ENCODE results near the gene CCDC92. TPM values are rescaled to one million over a fixed set of nuclear protein-coding genes. Genes with fewer than 3 reads are reported as not detected.

The CCDC92 gene
- polyA plus RNA-seq, 1 of the 3 experiments (the other 2 are of a cell fraction), result 53.5 TPM

- CTCF ChIA-PET, result interaction anchor here (1.2 to 1.8 kb wide), 2 partner anchors 23 to 24 kb away, joined by 3 to 5 read pairs; no protein-coding TSS in a partner anchor
- peaks cover 3 to 5% of the 10 kb centered on the region in 2 experiments for H3K36me3 ChIP-seq (replicated peaks in 1 of 2; ENCODE audit: control insufficient read depth in 1 of 2, insufficient read depth in 2 of 2, low read length in 1 of 2)
- H3K9me2 ChIP-seq, result no peaks in the 10 kb centered on the region
- no peak overlapping the region for H3K27ac ChIP-seq (ENCODE audit: low read depth in 2 of 2, low read length in 1 of 2)
- POLR2A ChIA-PET, result interaction anchor here (1.1 kb wide), 1 partner anchor 11 kb away, joined by 3 read pairs; no protein-coding TSS in a partner anchor
- TF ChIP-seq GATA2 (CRISPR knock-in tag; IDR thresholded peaks at IDR 0.05) (no peak), JUND (IDR thresholded peaks at IDR 0.05) (no peak), GABPA (IDR thresholded peaks at IDR 0.05; ENCODE audit: low read depth) (no peak), USF1 (IDR thresholded peaks at IDR 0.05; ENCODE audit: borderline replicate concordance, low read depth) (no peak), FOSL2 (IDR thresholded peaks at IDR 0.05; ENCODE audit: borderline replicate concordance, low read depth) (no peak), RAD21 (IDR thresholded peaks at IDR 0.05; ENCODE audit: low read length) (no peak), SIN3A (IDR thresholded peaks at IDR 0.05; ENCODE audit: borderline replicate concordance, low read depth, low read length) (no peak), REST (IDR thresholded peaks at IDR 0.05; ENCODE audit: low read depth, low read length) (no peak), PBX3 (IDR thresholded peaks at IDR 0.05) (no peak), EZH2phosphoT487 (IDR thresholded peaks at IDR 0.05; ENCODE audit: borderline replicate concordance, low read depth) (no peak), IRF3 (IDR thresholded peaks at IDR 0.05; ENCODE audit: low read depth, low read length) (no peak), POLR2AphosphoS5 (IDR thresholded peaks at IDR 0.05; ENCODE audit: low read depth, low read length) (no peak)
- peaks cover 0 to 19% of the 10 kb centered on the region in 2 experiments; a peak in 2 of 4 replicates for H3K4me1 ChIP-seq (ENCODE audit: control insufficient read depth in 1 of 2, insufficient read depth in 2 of 2, low read depth in 1 of 2, low read length in 1 of 2)
- no peak overlapping the region for H3K9ac ChIP-seq
- 80% methylated on average over 4 of the region's 4 CpGs for WGBS (ENCODE audit: low lambda C conversion rate)
- H2AFZ ChIP-seq (ENCODE audit: low read depth), result no peak overlapping the region
- DNase-seq, result no peak
- peaks cover 51% of the 10 kb centered on the region for H3K79me2 ChIP-seq (ENCODE audit: insufficient read depth)
- no peak overlapping the region for H3K4me2 ChIP-seq
- H3F3A ChIP-seq (replicated peaks; ENCODE audit: insufficient read depth), result no peaks in the 10 kb centered on the region
- H3K9me3 ChIP-seq, result no peaks in the 10 kb centered on the region
- no peak overlapping the region for H3K4me3 ChIP-seq (ENCODE audit: low read depth in 2 of 2, low read length in 1 of 2)
- no peaks in the 10 kb centered on the region for H3K27me3 ChIP-seq (ENCODE audit: insufficient read depth)
- H4K20me1 ChIP-seq (ENCODE audit: insufficient read depth), result peaks cover 4% of the 10 kb centered on the region; the same call in 1 of the 2 replicates
Observed at GRCh38 chr12:123960856-123961255, 11.8 kb downstream of the CCDC92 start.

All from SK-N-SH (cell line).